ENCODE data around the gene KLF7. TPM values are rescaled to one million over a fixed set of nuclear protein-coding genes. Genes with fewer than 3 reads are reported as not detected.

KLF7 gene
- total RNA-seq, 1 donor from 2014 or later: 36.7 TPM

DNA sequence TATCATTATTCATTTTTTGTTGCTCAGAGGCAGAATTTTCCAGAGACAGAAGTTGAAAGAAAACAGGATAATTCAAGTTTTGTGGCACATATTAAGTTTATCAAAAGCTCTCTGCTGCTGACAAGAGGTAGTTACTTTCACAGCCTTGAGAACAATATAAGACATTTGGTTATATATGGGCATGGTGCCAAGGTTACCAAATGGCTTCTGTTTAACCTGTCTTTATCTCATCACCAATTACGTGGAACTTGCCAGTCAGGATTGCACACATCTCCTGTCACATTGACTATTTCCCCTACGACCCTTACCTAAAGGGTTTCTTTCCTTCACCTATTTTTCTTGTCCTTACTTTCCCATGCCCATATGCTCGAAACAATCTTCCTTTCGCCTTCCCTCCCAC is 35.9 kb downstream of the KLF7 start:
- peaks cover 25% of the 10 kb centered on the region for H3K9me3 Mint-ChIP-seq (ENCODE audit: unreplicated experiment)
- no peaks in the 10 kb centered on the region for H3K27me3 Mint-ChIP-seq (ENCODE audit: unreplicated experiment)
- TF ChIP-seq, protein P1, sequence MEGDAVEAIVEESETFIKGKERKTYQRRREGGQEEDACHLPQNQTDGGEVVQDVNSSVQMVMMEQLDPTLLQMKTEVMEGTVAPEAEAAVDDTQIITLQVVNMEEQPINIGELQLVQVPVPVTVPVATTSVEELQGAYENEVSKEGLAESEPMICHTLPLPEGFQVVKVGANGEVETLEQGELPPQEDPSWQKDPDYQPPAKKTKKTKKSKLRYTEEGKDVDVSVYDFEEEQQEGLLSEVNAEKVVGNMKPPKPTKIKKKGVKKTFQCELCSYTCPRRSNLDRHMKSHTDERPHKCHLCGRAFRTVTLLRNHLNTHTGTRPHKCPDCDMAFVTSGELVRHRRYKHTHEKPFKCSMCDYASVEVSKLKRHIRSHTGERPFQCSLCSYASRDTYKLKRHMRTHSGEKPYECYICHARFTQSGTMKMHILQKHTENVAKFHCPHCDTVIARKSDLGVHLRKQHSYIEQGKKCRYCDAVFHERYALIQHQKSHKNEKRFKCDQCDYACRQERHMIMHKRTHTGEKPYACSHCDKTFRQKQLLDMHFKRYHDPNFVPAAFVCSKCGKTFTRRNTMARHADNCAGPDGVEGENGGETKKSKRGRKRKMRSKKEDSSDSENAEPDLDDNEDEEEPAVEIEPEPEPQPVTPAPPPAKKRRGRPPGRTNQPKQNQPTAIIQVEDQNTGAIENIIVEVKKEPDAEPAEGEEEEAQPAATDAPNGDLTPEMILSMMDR (IDR thresholded peaks at IDR 0.05): no peak
- H3K27ac Mint-ChIP-seq (ENCODE audit: unreplicated experiment): peak overlapping the region; percentile 46
- H3K36me3 Mint-ChIP-seq (ENCODE audit: unreplicated experiment): peaks cover 27% of the 10 kb centered on the region
- no peak for DNase-seq (ENCODE audit: extremely low spot score, unreplicated experiment)
- H3K4me3 Mint-ChIP-seq (ENCODE audit: unreplicated experiment): no peak overlapping the region
- peaks cover 69% of the 10 kb centered on the region for H3K4me1 Mint-ChIP-seq (ENCODE audit: unreplicated experiment)

DNA sequence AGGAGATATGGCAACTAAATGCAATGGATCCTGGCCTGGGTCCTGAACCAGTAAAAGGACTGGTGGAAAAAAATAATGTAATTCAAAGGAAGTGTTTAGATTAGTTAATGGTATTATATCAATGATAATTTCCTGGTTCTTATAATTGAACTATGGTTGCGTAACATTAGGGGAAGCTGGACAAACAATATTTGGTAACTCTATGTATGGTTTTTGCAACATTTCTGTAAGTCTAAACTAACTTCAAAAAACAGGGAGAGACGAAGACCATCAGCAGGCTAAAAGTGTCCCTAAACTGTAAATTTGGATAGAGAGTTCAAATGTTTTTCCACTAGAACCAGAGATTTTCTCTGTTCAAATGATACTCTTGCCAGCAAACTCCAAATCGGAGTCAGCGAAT is 36.9 kb downstream of the KLF7 start:
- peaks cover 68% of the 10 kb centered on the region for H3K4me1 Mint-ChIP-seq (ENCODE audit: unreplicated experiment)
- peaks cover 34% of the 10 kb centered on the region for H3K36me3 Mint-ChIP-seq (ENCODE audit: unreplicated experiment)
- H3K27me3 Mint-ChIP-seq (ENCODE audit: unreplicated experiment): no peaks in the 10 kb centered on the region

DNA sequence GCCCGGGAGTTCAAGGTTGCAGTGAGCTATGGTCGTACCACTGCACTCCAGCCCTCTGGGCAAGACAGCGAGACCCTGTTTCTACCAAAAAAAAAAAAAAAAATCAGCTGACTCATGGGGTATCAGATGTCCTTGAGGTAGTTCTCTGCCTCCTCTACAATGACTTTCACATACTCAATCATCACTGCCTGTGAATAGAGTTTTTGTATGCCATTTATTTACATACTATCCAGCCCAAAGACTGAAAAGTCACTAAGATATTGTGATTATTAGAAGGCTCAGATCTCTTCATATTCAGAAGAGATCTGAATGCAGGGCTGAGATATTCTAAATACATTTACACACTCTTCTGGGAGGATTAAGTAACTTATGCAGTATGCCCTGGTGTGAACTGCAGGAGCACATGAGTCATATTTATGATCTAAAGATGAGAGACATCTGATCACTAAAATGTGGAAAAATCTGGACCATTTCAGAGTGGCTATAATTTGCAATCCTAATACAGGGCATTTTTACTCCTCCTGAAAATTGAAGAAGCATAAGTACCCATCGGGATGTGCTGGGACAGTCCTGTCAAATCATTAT is 38.9 kb downstream of the KLF7 start:
- DNase-seq (ENCODE audit: extremely low spot score, unreplicated experiment): no peak
- Mint-ChIP-seq H3K9me3 (ENCODE audit: unreplicated experiment) (peaks cover 25% of the 10 kb centered on the region), H3K4me3 (ENCODE audit: unreplicated experiment) (no peak overlapping the region), H3K4me1 (ENCODE audit: unreplicated experiment) (peaks cover 64% of the 10 kb centered on the region), H3K36me3 (ENCODE audit: unreplicated experiment) (peaks cover 45% of the 10 kb centered on the region), H3K27me3 (ENCODE audit: unreplicated experiment) (no peaks in the 10 kb centered on the region), H3K27ac (ENCODE audit: unreplicated experiment) (peak overlapping the region; percentile 61)
- TF ChIP-seq, protein P1 (IDR thresholded peaks at IDR 0.05): no peak

More for the DNA sequence above, 36.9 kb downstream of the KLF7 start:
- DNase-seq (ENCODE audit: extremely low spot score, unreplicated experiment): no peak
- H3K9me3 Mint-ChIP-seq (ENCODE audit: unreplicated experiment): peaks cover 25% of the 10 kb centered on the region
- H3K27ac Mint-ChIP-seq (ENCODE audit: unreplicated experiment): no peak overlapping the region
- H3K4me3 Mint-ChIP-seq (ENCODE audit: unreplicated experiment): no peak overlapping the region
- TF ChIP-seq, protein P1 (IDR thresholded peaks at IDR 0.05): no peak

DNA sequence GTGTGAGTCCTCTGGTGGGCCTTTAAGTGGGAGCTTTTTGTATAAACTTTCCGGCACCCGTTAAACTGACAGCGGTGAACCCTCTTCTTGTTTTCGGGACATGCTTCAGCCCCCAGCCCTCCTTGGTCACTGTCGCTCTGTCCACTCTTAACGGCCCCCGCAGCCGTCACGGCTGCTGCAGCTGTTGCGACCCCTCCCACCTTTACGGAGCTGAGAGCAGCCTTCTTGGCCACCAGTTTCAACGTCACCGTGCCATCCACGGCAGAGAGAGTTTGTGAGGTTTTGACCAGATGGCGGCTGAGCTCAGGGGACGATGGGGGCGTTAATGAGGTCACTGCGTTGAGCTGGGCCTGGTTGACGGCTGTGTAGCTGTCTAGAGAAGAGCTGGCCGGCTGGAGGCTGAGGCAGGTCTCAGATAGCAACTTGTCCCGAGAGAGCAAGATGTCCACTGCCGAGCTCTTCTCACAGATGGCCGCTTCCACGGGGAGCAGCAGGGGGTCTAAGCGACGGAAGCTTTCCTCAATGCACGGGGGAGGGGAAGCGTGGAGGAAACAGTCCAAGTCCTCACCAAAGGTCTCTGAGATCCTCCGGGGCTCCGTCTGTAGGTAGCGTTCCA is 41.9 kb downstream of the KLF7 start:
- no peak overlapping the region for H3K4me3 Mint-ChIP-seq (ENCODE audit: unreplicated experiment)
- peaks cover 74% of the 10 kb centered on the region for H3K4me1 Mint-ChIP-seq (ENCODE audit: unreplicated experiment)
- H3K27me3 Mint-ChIP-seq (ENCODE audit: unreplicated experiment): no peaks in the 10 kb centered on the region
- TF ChIP-seq, protein P1 (IDR thresholded peaks at IDR 0.05): no peak
- no peak overlapping the region for H3K27ac Mint-ChIP-seq (ENCODE audit: unreplicated experiment)
- H3K36me3 Mint-ChIP-seq (ENCODE audit: unreplicated experiment): peaks cover 47% of the 10 kb centered on the region
- DNase-seq (ENCODE audit: extremely low spot score, unreplicated experiment): no peak
- peaks cover 21% of the 10 kb centered on the region for H3K9me3 Mint-ChIP-seq (ENCODE audit: unreplicated experiment)

DNA sequence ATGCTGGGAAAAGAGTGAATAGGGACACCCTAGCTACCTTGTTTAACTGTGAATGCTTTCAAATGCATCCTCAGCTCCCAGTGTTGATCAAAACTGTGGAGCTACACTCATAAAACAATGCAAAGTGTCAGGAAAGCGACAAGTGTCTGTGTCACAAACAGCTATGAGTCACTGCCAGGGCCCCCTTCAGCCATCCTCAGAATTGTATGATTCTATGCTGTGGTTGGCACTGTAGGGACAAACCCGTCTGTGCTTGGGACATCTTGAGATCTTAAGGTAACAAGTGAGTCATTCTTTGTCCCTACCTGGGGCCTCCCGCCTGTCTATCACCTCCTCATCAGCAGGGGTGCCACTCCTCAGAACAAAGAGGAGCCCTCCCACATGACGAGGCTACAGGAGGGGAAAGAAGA is 42.4 kb downstream of the KLF7 start:
- H3K4me1 Mint-ChIP-seq (ENCODE audit: unreplicated experiment): peaks cover 74% of the 10 kb centered on the region
- DNase-seq (ENCODE audit: extremely low spot score, unreplicated experiment): no peak
- no peak overlapping the region for H3K4me3 Mint-ChIP-seq (ENCODE audit: unreplicated experiment)
- H3K9me3 Mint-ChIP-seq (ENCODE audit: unreplicated experiment): peaks cover 15% of the 10 kb centered on the region
- TF ChIP-seq, protein P1 (IDR thresholded peaks at IDR 0.05): no peak
- peaks cover 45% of the 10 kb centered on the region for H3K36me3 Mint-ChIP-seq (ENCODE audit: unreplicated experiment)
- H3K27ac Mint-ChIP-seq (ENCODE audit: unreplicated experiment): peak overlapping the region; percentile 68
- no peaks in the 10 kb centered on the region for H3K27me3 Mint-ChIP-seq (ENCODE audit: unreplicated experiment)
